Endodermal cell (in vitro differentiated cells): Measurements from ENCODE around the gene DCAF11. TPM values are rescaled to one million over a fixed set of nuclear protein-coding genes. Genes with fewer than 3 reads are reported as not detected.
A peak's percentile ranks its signal among the peaks of the same experiment; 100 is the strongest.

Experiments
- DNase-seq: peaks from one replicate; pipeline ENCODE4 v3.0.0-alpha.2; 2017
- H3K27ac ChIP-seq: 2 replicates; pipeline ENCODE4 v1.5.1; 2013; ENCODE audit warnings: mild to moderate bottlenecking, low read depth, low read length, moderate library complexity
- H3K27me3 ChIP-seq: 2 replicates; pipeline ENCODE4 v1.6.1; 2013; ENCODE audit warnings: mild to moderate bottlenecking, low read length, moderate library complexity; ENCODE audit not compliant: insufficient read depth, control insufficient read depth, poor library complexity, severe bottlenecking
- H3K36me3 ChIP-seq: 2 replicates; pipeline ENCODE4 v1.7.0; 2013; ENCODE audit warnings: mild to moderate bottlenecking, low read length, moderate library complexity; ENCODE audit not compliant: control insufficient read depth, insufficient read depth
- H3K4me1 ChIP-seq: one replicate; pipeline ENCODE4 v1.7.0; 2013; ENCODE audit warnings: low read length; ENCODE audit not compliant: control insufficient read depth, insufficient read depth
- H3K4me3 ChIP-seq: 2 replicates; pipeline ENCODE4 v1.5.1; 2013; ENCODE audit warnings: mild to moderate bottlenecking, low read length, moderate library complexity
- H3K9ac ChIP-seq: 2 replicates; pipeline ENCODE4 v1.6.1; 2013; ENCODE audit warnings: mild to moderate bottlenecking, low read length, moderate library complexity; ENCODE audit not compliant: poor library complexity, severe bottlenecking; ENCODE audit errors: extremely low read depth
- H3K9me3 ChIP-seq: 2 replicates; pipeline ENCODE4 v1.6.1; 2013; ENCODE audit warnings: mild to moderate bottlenecking, low read length, moderate library complexity; ENCODE audit not compliant: control insufficient read depth
- H3K27ac Mint-ChIP-seq: 2 replicates; pipeline ENCODE4 v1.8.0; 2020; ENCODE audit warnings: mixed read lengths
- H3K27me3 Mint-ChIP-seq: 2 replicates; pipeline ENCODE4 v1.8.0; 2021; ENCODE audit warnings: mild to moderate bottlenecking, mixed read lengths; ENCODE audit not compliant: insufficient read depth
- H3K36me3 Mint-ChIP-seq: 2 replicates; pipeline ENCODE4 v1.8.0; 2020; ENCODE audit warnings: low read depth, mixed read lengths
- H3K4me1 Mint-ChIP-seq: 2 replicates; pipeline ENCODE4 v1.8.0; 2020; ENCODE audit warnings: mixed read lengths
- H3K4me3 Mint-ChIP-seq: 2 replicates; pipeline ENCODE4 v1.8.0; 2020; ENCODE audit warnings: mild to moderate bottlenecking, moderate library complexity, mixed read lengths
- H3K9me3 Mint-ChIP-seq: 2 replicates; pipeline ENCODE4 v1.8.0; 2020; ENCODE audit warnings: mild to moderate bottlenecking, mixed read lengths
- WGBS, 2 experiments: methylation state at CpG; one replicate each; pipeline versions ENCODE4 v1.1.5 to v1.1.7; 2013; ENCODE audit warnings: missing lambda C conversion rate in 2 of 2, mixed read lengths in 1 of 2; ENCODE audit not compliant: insufficient coverage in 1 of 2, insufficient read length in 1 of 2; 5-methylcytosine and 5-hydroxymethylcytosine counted together
- total RNA-seq, 2 donors: library from RNA; stranded (reverse); fragmentation: NEBNext Ultra II Directional in 1 of 2; extraction: Animal tissue kit (Norgen Biotek cat#: 25700) in 1 of 2; gene quantifications; 2 replicates in 1 of 2; 3 replicates in 1 of 2; pipeline ENCODE4 v1.2.1, GENCODE V29; 2021
- TF ChIP-seq, protein P1 (sequence below): fragments of 200-600 bp; sonication (generic); conservative IDR thresholded peaks from 2 replicates; pipeline ENCODE4 v1.5.0; 2021; ENCODE audit warnings: antibody characterized with exemption, mild to moderate bottlenecking

The DCAF11 gene
- total RNA-seq, 2 donors from 2014 or later, result 71.1 to 72.2 TPM

DNA sequence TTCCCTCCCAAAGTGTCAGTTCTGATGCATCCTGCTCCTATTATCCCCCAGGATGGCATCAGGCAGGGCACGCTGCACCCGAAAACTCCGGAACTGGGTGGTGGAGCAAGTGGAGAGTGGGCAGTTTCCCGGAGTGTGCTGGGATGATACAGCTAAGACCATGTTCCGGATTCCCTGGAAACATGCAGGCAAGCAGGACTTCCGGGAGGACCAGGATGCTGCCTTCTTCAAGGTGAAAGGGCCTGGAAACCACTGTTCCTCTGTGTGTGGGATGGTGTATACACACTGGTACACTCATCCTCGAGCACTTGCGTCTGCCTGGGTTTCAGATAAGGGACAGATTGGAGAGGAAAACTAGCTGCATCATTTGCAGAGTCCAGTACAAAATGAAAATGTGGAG, 47.5 kb downstream of the DCAF11 start:
- WGBS, 2 experiments, result 92 to 100% methylated on average over 3 to 8 of the region's 8 CpGs
- no peak overlapping the region for H3K27ac ChIP-seq
- TF ChIP-seq, protein P1, sequence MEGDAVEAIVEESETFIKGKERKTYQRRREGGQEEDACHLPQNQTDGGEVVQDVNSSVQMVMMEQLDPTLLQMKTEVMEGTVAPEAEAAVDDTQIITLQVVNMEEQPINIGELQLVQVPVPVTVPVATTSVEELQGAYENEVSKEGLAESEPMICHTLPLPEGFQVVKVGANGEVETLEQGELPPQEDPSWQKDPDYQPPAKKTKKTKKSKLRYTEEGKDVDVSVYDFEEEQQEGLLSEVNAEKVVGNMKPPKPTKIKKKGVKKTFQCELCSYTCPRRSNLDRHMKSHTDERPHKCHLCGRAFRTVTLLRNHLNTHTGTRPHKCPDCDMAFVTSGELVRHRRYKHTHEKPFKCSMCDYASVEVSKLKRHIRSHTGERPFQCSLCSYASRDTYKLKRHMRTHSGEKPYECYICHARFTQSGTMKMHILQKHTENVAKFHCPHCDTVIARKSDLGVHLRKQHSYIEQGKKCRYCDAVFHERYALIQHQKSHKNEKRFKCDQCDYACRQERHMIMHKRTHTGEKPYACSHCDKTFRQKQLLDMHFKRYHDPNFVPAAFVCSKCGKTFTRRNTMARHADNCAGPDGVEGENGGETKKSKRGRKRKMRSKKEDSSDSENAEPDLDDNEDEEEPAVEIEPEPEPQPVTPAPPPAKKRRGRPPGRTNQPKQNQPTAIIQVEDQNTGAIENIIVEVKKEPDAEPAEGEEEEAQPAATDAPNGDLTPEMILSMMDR, result no peak
- no peaks in the 10 kb centered on the region for H3K27me3 ChIP-seq
- Mint-ChIP-seq H3K4me3 (peak overlapping the region; percentile 52), H3K4me1 (peaks cover 10% of the 10 kb centered on the region), H3K9me3 (no peaks in the 10 kb centered on the region), H3K36me3 (peaks cover 58% of the 10 kb centered on the region), H3K27me3 (no peaks in the 10 kb centered on the region), H3K27ac (peak overlapping the region; percentile 89)
- peaks cover 49% of the 10 kb centered on the region for H3K36me3 ChIP-seq
- peaks cover 6% of the 10 kb centered on the region for H3K4me1 ChIP-seq
- DNase-seq, result no peak
- H3K9ac ChIP-seq, result no peak overlapping the region
- no peaks in the 10 kb centered on the region for H3K9me3 ChIP-seq
- peak overlapping the region; percentile 72 for H3K4me3 ChIP-seq

DNA sequence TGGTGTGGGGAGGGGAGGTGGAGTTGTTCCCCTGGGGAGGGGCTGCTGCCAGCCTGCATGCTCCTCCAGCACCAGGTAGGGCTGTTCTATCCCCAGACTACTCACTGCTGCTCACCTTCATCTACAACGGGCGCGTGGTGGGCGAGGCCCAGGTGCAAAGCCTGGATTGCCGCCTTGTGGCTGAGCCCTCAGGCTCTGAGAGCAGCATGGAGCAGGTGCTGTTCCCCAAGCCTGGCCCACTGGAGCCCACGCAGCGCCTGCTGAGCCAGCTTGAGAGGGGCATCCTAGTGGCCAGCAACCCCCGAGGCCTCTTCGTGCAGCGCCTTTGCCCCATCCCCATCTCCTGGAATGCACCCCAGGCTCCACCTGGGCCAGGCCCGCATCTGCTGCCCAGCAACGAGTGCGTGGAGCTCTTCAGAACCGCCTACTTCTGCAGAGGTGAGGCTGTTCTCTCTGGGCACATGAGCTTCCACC, 50.0 kb downstream of the DCAF11 start:
- Histone ChIP-seq H3K9me3 (no peaks in the 10 kb centered on the region), H3K36me3 (peaks cover 34% of the 10 kb centered on the region), H3K9ac (no peak overlapping the region), H3K27ac (no peak overlapping the region), H3K4me1 (peaks cover 6% of the 10 kb centered on the region), H3K4me3 (no peak overlapping the region), H3K27me3 (no peaks in the 10 kb centered on the region)
- H3K27ac Mint-ChIP-seq, result no peak overlapping the region
- no peak overlapping the region for H3K4me3 Mint-ChIP-seq
- H3K36me3 Mint-ChIP-seq, result peaks cover 41% of the 10 kb centered on the region
- no peaks in the 10 kb centered on the region for H3K9me3 Mint-ChIP-seq
- TF ChIP-seq, protein P1, result no peak
- H3K4me1 Mint-ChIP-seq, result peaks cover 10% of the 10 kb centered on the region
- WGBS, 2 experiments, result 92 to 93% methylated on average over 9 to 14 of the region's 14 CpGs
- no peaks in the 10 kb centered on the region for H3K27me3 Mint-ChIP-seq
- DNase-seq, result no peak

GRCh38 chr14:24165785-24166184, 51.2 kb downstream of the DCAF11 start:
- no peak overlapping the region for H3K4me3 ChIP-seq
- peaks cover 4% of the 10 kb centered on the region for H3K4me1 ChIP-seq
- no peak overlapping the region for H3K27ac ChIP-seq
- no peaks in the 10 kb centered on the region for H3K27me3 ChIP-seq
- H3K9me3 ChIP-seq, result no peaks in the 10 kb centered on the region
- Mint-ChIP-seq H3K9me3 (no peaks in the 10 kb centered on the region), H3K27ac (no peak overlapping the region), H3K27me3 (no peaks in the 10 kb centered on the region), H3K4me3 (no peak overlapping the region), H3K36me3 (peaks cover 32% of the 10 kb centered on the region), H3K4me1 (peaks cover 9% of the 10 kb centered on the region)
- DNase-seq, result no peak
- WGBS, 2 experiments, result 75 to 87% methylated on average over 1 to 5 of the region's 5 CpGs
- TF ChIP-seq, protein P1, result no peak
- H3K36me3 ChIP-seq, result peaks cover 22% of the 10 kb centered on the region
- no peak overlapping the region for H3K9ac ChIP-seq
